Endothelial cell of umbilical vein (primary cell): ENCODE data around the gene ANKRD28. TPM values are rescaled to one million over a fixed set of nuclear protein-coding genes. Genes with fewer than 3 reads are reported as not detected.

ENCODE experiments used
- BruUV-seq: library from RNA; stranded (reverse); fragments of 400-500 nt; replicated peaks from 2 replicates; lab custom pipeline; 2021; lab: Mats Ljungman, UMichigan
- CTCF ChIA-PET: fragments of 300-600, 350-600 bp; sonication (Branson Sonifier 250); formaldehyde crosslinking; loops from one replicate; lab custom pipeline; 2021; ENCODE audit warnings: antibody characterized with exemption, inconsistent platforms; lab: Charles Lee
- POLR2A ChIA-PET: fragments of 300-600, 350-600 bp; sonication (Branson Sonifier 250); formaldehyde crosslinking; loops from one replicate; lab custom pipeline; 2021; ENCODE audit warnings: antibody characterized with exemption, inconsistent platforms; lab: Charles Lee
- DNase-seq: peaks from one replicate; pipeline ENCODE4 v3.0.0-alpha.2; 2011; ENCODE audit warnings: low read depth, low spot score
- FAIRE-seq: peaks from 2 replicates; lab custom pipeline; 2011; peaks lifted over from hg19 to GRCh38; lab: Jason Lieb, UNC
- H2AFZ ChIP-seq: 2 replicates; pipeline ENCODE4 v1.6.0; 2012; ENCODE audit warnings: low read depth, low read length, control low read depth, inconsistent platforms
- H3K27ac ChIP-seq: 2 replicates; pipeline ENCODE4 v1.5.1; 2011; ENCODE audit warnings: low read depth, mild to moderate bottlenecking, control low read depth, low read length, moderate library complexity; ENCODE audit not compliant: insufficient read depth
- H3K27me3 ChIP-seq, 2 experiments: 2 replicates each; pipeline versions ENCODE4 v1.6.0 to v1.6.1; 2011; ENCODE audit warnings: low read length in 2 of 2, mixed read lengths in 1 of 2; ENCODE audit not compliant: control insufficient read depth in 2 of 2, insufficient read depth in 2 of 2
- H3K36me3 ChIP-seq, 2 experiments: 2 replicates in 1 of 2; 3 replicates in 1 of 2; pipeline ENCODE4 v1.5.1; 2011; ENCODE audit warnings: low read length in 2 of 2, mild to moderate bottlenecking in 1 of 2, moderate library complexity in 1 of 2; ENCODE audit not compliant: control insufficient read depth in 2 of 2, insufficient read depth in 2 of 2; ENCODE audit errors: extremely low read depth in 1 of 2
- H3K4me1 ChIP-seq: 3 replicates; pipeline ENCODE4 v1.5.1; 2011; ENCODE audit warnings: mild to moderate bottlenecking, low read length; ENCODE audit not compliant: control insufficient read depth, insufficient read depth; ENCODE audit errors: extremely low read depth
- H3K4me2 ChIP-seq: 2 replicates; pipeline ENCODE4 v1.6.1; 2011; ENCODE audit warnings: low read length, control low read depth, mixed read lengths; ENCODE audit not compliant: insufficient read depth
- H3K4me3 ChIP-seq, 3 experiments: fragments of 200-600 bp in 1 of 3; sonication (generic), shearing (Covaris generic) in 1 of 3; replicated peaks in 1 of 3; 2 replicates each; pipeline ENCODE4 v1.5.1; 2011 to 2016; ENCODE audit warnings: control low read depth in 3 of 3, low read length in 3 of 3, mild to moderate bottlenecking in 2 of 3, inconsistent platforms in 1 of 3, low read depth in 1 of 3, moderate library complexity in 1 of 3; ENCODE audit not compliant: insufficient read depth in 1 of 3
- H3K79me2 ChIP-seq: 2 replicates; pipeline ENCODE4 v1.6.0; 2012; ENCODE audit warnings: low read length, inconsistent platforms; ENCODE audit not compliant: control insufficient read depth, insufficient read depth
- H3K9ac ChIP-seq: replicated peaks from 2 replicates; pipeline ENCODE3; 2011; ENCODE audit warnings: low read length, control low read depth; ENCODE audit not compliant: insufficient read depth; ENCODE audit errors: extremely low read depth
- H3K9me1 ChIP-seq: replicated peaks from 3 replicates; pipeline ENCODE4 v1.6.0; 2011; ENCODE audit warnings: mild to moderate bottlenecking, low read length; ENCODE audit not compliant: control insufficient read depth, insufficient read depth; ENCODE audit errors: extremely low read depth
- H3K9me3 ChIP-seq: replicated peaks from 2 replicates; pipeline ENCODE4 v1.5.1; 2012; ENCODE audit warnings: low read length, inconsistent platforms; ENCODE audit not compliant: control insufficient read depth, insufficient read depth
- H4K20me1 ChIP-seq: replicated peaks from 2 replicates; pipeline ENCODE3; 2011; ENCODE audit warnings: mild to moderate bottlenecking, low read length; ENCODE audit not compliant: control insufficient read depth, insufficient read depth; ENCODE audit errors: extremely low read depth
- EZH2 ChIP-seq: IDR thresholded peaks from 2 replicates; pipeline ENCODE4 v1.6.1; 2012; ENCODE audit warnings: borderline replicate concordance, low read depth, mild to moderate bottlenecking, moderate library complexity, low read length, inconsistent platforms; ENCODE audit not compliant: severe bottlenecking
- FOS ChIP-seq: IDR thresholded peaks from 2 replicates; pipeline ENCODE4 v1.6.1; 2011; ENCODE audit warnings: mild to moderate bottlenecking, low read length, moderate library complexity, borderline replicate concordance; ENCODE audit not compliant: insufficient read depth
- GATA2 ChIP-seq: IDR thresholded peaks from 2 replicates; pipeline ENCODE4 v1.7.0; 2011; ENCODE audit warnings: low read depth, mild to moderate bottlenecking, moderate library complexity, mixed read lengths, low read length; ENCODE audit not compliant: insufficient read length, insufficient read depth
- JUN ChIP-seq: IDR thresholded peaks from 2 replicates; pipeline ENCODE4 v1.6.1; 2011; ENCODE audit warnings: borderline replicate concordance, low read depth; ENCODE audit not compliant: insufficient read length, insufficient read depth
- MYC ChIP-seq: IDR thresholded peaks from one replicate; pipeline ENCODE4 v1.6.1; 2011; ENCODE audit warnings: mild to moderate bottlenecking, low read depth, low read length
- POLR2A ChIP-seq: IDR thresholded peaks from 2 replicates; pipeline ENCODE4 v1.6.1; 2012; ENCODE audit warnings: low read depth, mild to moderate bottlenecking, control low read depth, low read length
- POLR2AphosphoS5 ChIP-seq: IDR thresholded peaks from 2 replicates; pipeline ENCODE4 v1.6.1; 2012; ENCODE audit warnings: low read depth, mild to moderate bottlenecking, control low read depth, low read length, moderate library complexity; ENCODE audit not compliant: insufficient read depth
- dilution Hi-C: fragments of 300-500 bp; cut with MboI; formaldehyde crosslinking; loops from one replicate; pipeline ENCODE4 v1.15.0; 2019; ENCODE audit warnings: low sequenced_read_pairs; ENCODE audit not compliant: extremely low pct_ligation_motif_present
- intact Hi-C: fragments of 100-400 bp; cut with micrococcal nuclease; formaldehyde crosslinking; loops from one replicate; pipeline ENCODE4 v1.10.0; 2022
- polyA plus RNA-seq, 4 experiments: library from polyadenylated mRNA; depleted of rRNA in 3 of 4; stranded (reverse) in 3 of 4; unstranded in 1 of 4; fragments of >200 nt; gene quantifications; 2 replicates each; pipeline versions ENCODE4 v1.2.1 to v1.2.3, GENCODE V29; 2011 to 2012; ENCODE audit warnings: missing spikeins in 1 of 4
- total RNA-seq: library from RNA; stranded (reverse); gene quantifications from 2 replicates; pipeline ENCODE4 v1.2.3, GENCODE V29; 2021
- TF ChIP-seq, protein P1 (sequence below): IDR thresholded peaks from 2 replicates; pipeline ENCODE4 v1.6.1; 2011; ENCODE audit not compliant: insufficient read depth, insufficient read length
- TF ChIP-seq, protein P2 (sequence below), 2 donors: IDR thresholded peaks; 1 replicate in 1 of 2; 2 replicates in 1 of 2; pipeline ENCODE4 v1.5.1; 2011; ENCODE audit warnings: low read length in 2 of 2, mild to moderate bottlenecking in 2 of 2, moderate library complexity in 2 of 2, control low read depth in 1 of 2, inconsistent platforms in 1 of 2, low read depth in 1 of 2; ENCODE audit not compliant: insufficient read depth in 1 of 2; ENCODE audit errors: extremely low read depth in 1 of 2

Gene ANKRD28
- total and polyA plus RNA-seq, 2 donors (not counting 3 experiments of a cell fraction or from before 2014, with no cell fraction given): 36.7 to 97.3 TPM

DNA sequence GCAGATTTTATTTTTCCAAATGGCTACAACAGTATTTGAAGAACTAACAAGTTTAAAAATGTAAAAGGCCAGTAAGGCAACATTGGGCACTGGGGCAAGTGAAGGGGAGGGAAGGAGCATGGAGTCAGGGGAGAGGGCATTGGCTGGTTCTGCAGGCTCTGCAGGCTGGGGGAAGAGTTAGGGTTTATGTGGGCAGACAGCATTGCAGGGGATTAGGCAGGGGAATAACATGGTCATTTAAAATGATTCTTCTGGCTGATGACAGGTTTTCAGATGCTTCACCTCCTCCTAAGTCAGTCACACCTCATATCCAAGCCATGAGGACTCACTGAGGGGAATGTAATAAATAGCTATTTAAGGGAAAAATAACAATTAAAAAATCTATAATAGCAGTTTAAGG, 143.7 kb downstream of the ANKRD28 start:
- TF ChIP-seq, protein P1, sequence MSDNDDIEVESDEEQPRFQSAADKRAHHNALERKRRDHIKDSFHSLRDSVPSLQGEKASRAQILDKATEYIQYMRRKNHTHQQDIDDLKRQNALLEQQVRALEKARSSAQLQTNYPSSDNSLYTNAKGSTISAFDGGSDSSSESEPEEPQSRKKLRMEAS: no peak
- TF ChIP-seq POLR2AphosphoS5 (no peak), GATA2 (no peak), POLR2A (no peak), JUN (no peak), MYC (no peak), FOS (no peak), EZH2 (no peak)
- TF ChIP-seq, protein P2, sequence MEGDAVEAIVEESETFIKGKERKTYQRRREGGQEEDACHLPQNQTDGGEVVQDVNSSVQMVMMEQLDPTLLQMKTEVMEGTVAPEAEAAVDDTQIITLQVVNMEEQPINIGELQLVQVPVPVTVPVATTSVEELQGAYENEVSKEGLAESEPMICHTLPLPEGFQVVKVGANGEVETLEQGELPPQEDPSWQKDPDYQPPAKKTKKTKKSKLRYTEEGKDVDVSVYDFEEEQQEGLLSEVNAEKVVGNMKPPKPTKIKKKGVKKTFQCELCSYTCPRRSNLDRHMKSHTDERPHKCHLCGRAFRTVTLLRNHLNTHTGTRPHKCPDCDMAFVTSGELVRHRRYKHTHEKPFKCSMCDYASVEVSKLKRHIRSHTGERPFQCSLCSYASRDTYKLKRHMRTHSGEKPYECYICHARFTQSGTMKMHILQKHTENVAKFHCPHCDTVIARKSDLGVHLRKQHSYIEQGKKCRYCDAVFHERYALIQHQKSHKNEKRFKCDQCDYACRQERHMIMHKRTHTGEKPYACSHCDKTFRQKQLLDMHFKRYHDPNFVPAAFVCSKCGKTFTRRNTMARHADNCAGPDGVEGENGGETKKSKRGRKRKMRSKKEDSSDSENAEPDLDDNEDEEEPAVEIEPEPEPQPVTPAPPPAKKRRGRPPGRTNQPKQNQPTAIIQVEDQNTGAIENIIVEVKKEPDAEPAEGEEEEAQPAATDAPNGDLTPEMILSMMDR (IDR thresholded peaks at IDR 0.05; ENCODE audit: extremely low read depth in 1 of 2, insufficient read depth in 1 of 2, low read depth in 1 of 2, low read length in 2 of 2): no peak
- DNase-seq: no peak
- Histone ChIP-seq H3K9me3 (no peaks in the 10 kb centered on the region), H3K79me2 (no peaks in the 10 kb centered on the region), H3K4me3 (no peak overlapping the region), H3K4me1 (peaks cover under 1% of the 10 kb centered on the region), H3K27ac (no peak overlapping the region), H3K27me3 (no peaks in the 10 kb centered on the region), H3K9me1 (no peaks in the 10 kb centered on the region), H4K20me1 (no peaks in the 10 kb centered on the region), H3K9ac (no peak overlapping the region), H3K36me3 (no peaks in the 10 kb centered on the region), H2AFZ (no peak overlapping the region), H3K4me2 (no peak overlapping the region)
- BruUV-seq: no TSS peak
- POLR2A ChIA-PET: no interaction called here
- intact Hi-C loops (no loop called here), dilution Hi-C loops (no loop called here)
- CTCF ChIA-PET: interaction anchor here (1.2 kb wide), 1 partner anchor 23 kb away, joined by 4 read pairs; no protein-coding TSS in a partner anchor
- no peak for FAIRE-seq
